Retinal pigment epithelial cell (primary cell): ENCODE data around the gene FUCA1.

Experiments
- DNase-seq: peaks from one replicate; pipeline ENCODE4 v3.0.0-alpha.2; 2010; ENCODE audit warnings: low read depth
- H3K4me3 ChIP-seq: 2 replicates; pipeline ENCODE4 v1.5.1; 2011; ENCODE audit warnings: mild to moderate bottlenecking, low read length, control low read depth, moderate library complexity
- CTCF ChIP-seq: conservative IDR thresholded peaks from 2 replicates; pipeline ENCODE4 v1.5.1; 2011; ENCODE audit warnings: low read depth, low read length, control low read depth, inconsistent platforms

Gene FUCA1

GRCh38 chr1:23875382-23875781 is 7.3 kb upstream of the FUCA1 start:
- no peak overlapping the region for H3K4me3 ChIP-seq
- no peak for TF ChIP-seq CTCF
- no peak for DNase-seq

GRCh38 chr1:23872421-23872820 is 4.3 kb upstream of the FUCA1 start:
- DNase-seq = no peak
- no peak overlapping the region for H3K4me3 ChIP-seq
- TF ChIP-seq CTCF = no peak

GRCh38 chr1:23869051-23869450 is 961 bp upstream of the FUCA1 start:
- no peak for DNase-seq
- peak overlapping the region; percentile 74 for H3K4me3 ChIP-seq
- TF ChIP-seq CTCF = no peak

- H3K4me3 ChIP-seq = peak overlapping the region; percentile 74
- TF ChIP-seq CTCF = no peak
- no peak for DNase-seq
Observed at GRCh38 chr1:23868557-23869016, 497 bp upstream of the FUCA1 start.

GRCh38 chr1:23867542-23867894 is 572 bp downstream of the FUCA1 start:
- no peak for TF ChIP-seq CTCF
- H3K4me3 ChIP-seq = peak overlapping the region; percentile 74
- no peak for DNase-seq

- peak; percentile 30 for DNase-seq
- H3K4me3 ChIP-seq = no peak overlapping the region
- TF ChIP-seq CTCF = no peak
Observed at GRCh38 chr1:23865543-23865930, 2.6 kb downstream of the FUCA1 start.

- DNase-seq = no peak
- H3K4me3 ChIP-seq = no peak overlapping the region
- no peak for TF ChIP-seq CTCF
Observed at GRCh38 chr1:23864801-23865542, 3.1 kb downstream of the FUCA1 start.
